Stimulated activated CD4-positive, alpha-beta T cell treated with anti-CD3 and anti-CD28 coated beads, TNF-alpha, amount 100 ng/mL, for 1 hour (primary cell): ENCODE data around the gene SLC25A22.

Source experiments
- DNase-seq, 3 donors: peaks; one replicate each; pipeline ENCODE4 v3.0.0-alpha.2; 2020; ENCODE audit warnings: low read depth in 3 of 3, low spot score in 1 of 3

SLC25A22 gene

GRCh38 chr11:760236-760635, 37.8 kb downstream of the SLC25A22 start:
- DNase-seq: no peak

- no peak for DNase-seq
Observed at GRCh38 chr11:749731-750130, 48.4 kb downstream of the SLC25A22 start.

GRCh38 chr11:748007-748359, 50.1 kb downstream of the SLC25A22 start:
- DNase-seq: no peak

- peak; percentile 49 to 71 (median 53) for DNase-seq
Observed at GRCh38 chr11:747158-748006, 50.7 kb downstream of the SLC25A22 start, which contains the start of gene TALDO1. Gene TALDO1 (plus strand): TSS chr11:747464. CDS start chr11:747482, 18 bp downstream.

- DNase-seq: no peak
Observed at GRCh38 chr11:746289-747157, 51.6 kb downstream of the SLC25A22 start.

GRCh38 chr11:745428-745827, 52.7 kb downstream of the SLC25A22 start:
- DNase-seq: no peak

- no peak for DNase-seq
Observed at GRCh38 chr11:742571-743201, 55.4 kb downstream of the SLC25A22 start.

GRCh38 chr11:742156-742546, 55.9 kb downstream of the SLC25A22 start:
- DNase-seq: no peak
